WI38 (cell line): Measurements from ENCODE around the gene BLOC1S3.

Experiments used
- H3K4me3 ChIP-seq: 2 replicates; pipeline ENCODE4 v1.5.1; 2011; ENCODE audit warnings: low read depth, mild to moderate bottlenecking, control low read depth, low read length
- TF ChIP-seq, protein P1 (sequence below): IDR thresholded peaks from 2 replicates; pipeline ENCODE4 v1.5.1; 2012; ENCODE audit warnings: low read depth, mild to moderate bottlenecking, control low read depth, low read length

The BLOC1S3 gene

DNA sequence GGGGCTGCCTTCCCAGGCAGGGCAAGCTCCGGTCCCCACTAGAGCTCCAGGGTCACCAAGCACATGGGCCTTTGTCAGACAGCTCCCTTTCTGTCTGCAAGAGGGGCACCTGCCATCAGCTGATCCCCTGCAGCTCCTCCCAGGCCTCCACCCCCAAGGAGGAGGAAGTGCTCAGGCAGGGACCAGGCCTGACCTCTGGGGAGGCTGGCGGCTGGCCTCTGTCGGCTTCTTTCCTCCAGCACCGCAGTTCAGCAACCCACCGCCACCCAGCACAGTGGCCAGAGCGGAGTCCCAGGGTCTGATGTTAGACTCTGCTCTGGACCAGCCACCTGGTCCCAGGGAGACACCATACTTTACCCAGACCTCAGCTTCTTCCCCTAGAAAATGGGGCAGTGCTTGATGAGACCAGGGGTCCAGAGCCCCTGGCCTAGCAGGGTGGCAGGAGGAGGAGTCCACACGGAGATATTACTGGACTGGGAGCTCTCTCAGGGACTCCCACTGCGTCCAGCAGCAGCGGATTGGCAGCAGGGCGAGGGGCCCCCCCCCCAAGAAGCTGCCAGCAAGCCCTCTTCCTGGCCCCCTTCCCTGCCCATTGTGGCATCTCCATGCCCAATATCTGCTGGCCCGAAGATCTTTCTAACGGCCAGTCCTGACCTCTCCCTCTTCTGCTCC is 41.9 kb upstream of the BLOC1S3 start:
- TF ChIP-seq, protein P1, sequence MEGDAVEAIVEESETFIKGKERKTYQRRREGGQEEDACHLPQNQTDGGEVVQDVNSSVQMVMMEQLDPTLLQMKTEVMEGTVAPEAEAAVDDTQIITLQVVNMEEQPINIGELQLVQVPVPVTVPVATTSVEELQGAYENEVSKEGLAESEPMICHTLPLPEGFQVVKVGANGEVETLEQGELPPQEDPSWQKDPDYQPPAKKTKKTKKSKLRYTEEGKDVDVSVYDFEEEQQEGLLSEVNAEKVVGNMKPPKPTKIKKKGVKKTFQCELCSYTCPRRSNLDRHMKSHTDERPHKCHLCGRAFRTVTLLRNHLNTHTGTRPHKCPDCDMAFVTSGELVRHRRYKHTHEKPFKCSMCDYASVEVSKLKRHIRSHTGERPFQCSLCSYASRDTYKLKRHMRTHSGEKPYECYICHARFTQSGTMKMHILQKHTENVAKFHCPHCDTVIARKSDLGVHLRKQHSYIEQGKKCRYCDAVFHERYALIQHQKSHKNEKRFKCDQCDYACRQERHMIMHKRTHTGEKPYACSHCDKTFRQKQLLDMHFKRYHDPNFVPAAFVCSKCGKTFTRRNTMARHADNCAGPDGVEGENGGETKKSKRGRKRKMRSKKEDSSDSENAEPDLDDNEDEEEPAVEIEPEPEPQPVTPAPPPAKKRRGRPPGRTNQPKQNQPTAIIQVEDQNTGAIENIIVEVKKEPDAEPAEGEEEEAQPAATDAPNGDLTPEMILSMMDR = no peak
- H3K4me3 ChIP-seq = no peak overlapping the region

GRCh38 chr19:45137179-45137761 is 41.3 kb upstream of the BLOC1S3 start:
- TF ChIP-seq, protein P1 = no peak
- no peak overlapping the region for H3K4me3 ChIP-seq

DNA sequence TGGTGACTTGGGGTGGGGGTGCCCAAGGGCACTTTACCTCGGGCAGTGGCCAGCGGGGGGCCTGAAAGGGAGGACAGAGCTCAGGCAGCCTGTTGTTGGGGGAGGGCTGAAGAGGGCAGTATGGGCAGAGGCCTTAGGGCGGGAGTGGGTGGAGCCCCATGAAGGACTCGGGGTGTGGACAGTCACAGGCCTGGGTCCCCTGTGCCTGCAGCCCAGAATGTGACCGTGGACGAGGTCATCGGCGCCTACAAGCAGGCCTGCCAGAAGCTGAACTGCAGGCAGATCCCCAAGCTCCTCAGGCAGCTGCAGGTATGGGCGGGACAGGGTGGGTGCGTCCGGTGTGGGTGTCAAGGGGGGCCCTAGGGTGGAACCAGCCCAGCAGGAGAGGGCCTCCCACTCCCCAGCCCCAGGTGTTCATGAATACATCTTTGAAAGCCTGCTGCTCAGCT is 40.3 kb upstream of the BLOC1S3 start:
- TF ChIP-seq, protein P1 = no peak
- H3K4me3 ChIP-seq = no peak overlapping the region

DNA sequence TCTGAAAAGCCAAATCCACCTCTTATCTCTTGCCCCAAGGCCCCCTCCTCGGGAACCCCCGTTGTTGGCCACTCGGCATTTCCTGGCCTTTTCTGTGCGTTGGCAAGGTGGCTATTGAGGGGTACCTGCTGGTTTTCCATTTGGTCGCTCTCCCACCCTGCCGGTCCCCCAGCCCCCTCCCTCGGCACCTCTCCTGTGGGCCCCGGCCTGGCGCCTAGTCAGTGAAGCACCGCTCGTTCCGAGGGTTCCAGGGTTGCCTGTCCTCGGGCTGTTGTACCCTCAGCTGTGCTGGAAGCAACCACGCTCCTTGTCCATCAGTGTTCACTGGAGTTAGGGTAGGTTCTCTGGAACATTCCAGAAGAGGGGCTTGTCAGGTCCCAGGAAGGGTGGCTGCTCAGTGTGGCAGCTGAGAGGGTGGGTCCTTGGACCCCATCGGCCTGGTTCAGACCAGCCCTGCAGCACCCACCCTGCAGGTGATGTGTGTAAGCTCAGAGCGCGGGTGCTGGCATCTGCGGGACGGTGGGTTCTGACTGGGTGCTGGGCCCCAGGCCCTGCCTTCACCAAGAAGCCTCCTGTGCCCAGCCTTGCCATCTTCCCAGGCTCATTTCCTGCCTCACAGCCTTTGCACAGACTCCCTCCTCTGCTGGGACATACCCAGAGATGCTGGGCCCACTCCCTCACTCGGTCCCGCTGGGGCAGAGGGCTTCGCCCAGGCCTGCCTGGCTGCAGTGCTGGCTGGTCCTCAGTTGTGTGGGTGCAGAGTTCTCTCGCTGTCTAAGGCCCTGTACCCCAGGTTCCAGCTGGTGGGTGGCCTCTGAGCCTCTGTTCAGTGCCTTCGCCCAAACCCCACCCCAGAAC is 39.1 kb upstream of the BLOC1S3 start:
- H3K4me3 ChIP-seq = no peak overlapping the region
- TF ChIP-seq, protein P1 = no peak

DNA sequence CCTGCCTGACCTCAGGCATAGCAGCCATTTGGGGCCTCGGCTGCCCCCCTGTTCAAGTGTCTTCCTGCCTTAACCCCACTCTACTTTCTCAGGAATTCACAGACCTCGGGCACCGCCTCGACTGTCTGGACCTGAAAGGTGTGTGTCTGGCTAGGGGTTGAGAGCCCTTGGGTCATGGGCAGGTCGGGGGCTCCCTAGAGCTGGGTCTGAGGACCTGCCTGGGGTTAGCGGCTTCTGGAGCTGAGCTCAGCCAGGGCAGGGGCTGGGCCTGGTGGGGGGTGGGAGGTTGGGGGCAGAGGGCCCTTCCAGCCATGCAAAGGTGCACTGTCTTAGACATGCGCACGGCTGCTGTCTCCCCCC is 38.5 kb upstream of the BLOC1S3 start:
- H3K4me3 ChIP-seq = no peak overlapping the region
- TF ChIP-seq, protein P1 = no peak

GRCh38 chr19:45140533-45140932 is 38.1 kb upstream of the BLOC1S3 start:
- TF ChIP-seq, protein P1 = no peak
- no peak overlapping the region for H3K4me3 ChIP-seq
